Glomerular visceral epithelial cell (primary cell): ENCODE results near the gene CRHR1.
A peak's percentile ranks its signal among the peaks of the same experiment; 100 is the strongest.

Source experiments
- DNase-seq: peaks from one replicate; pipeline ENCODE4 v3.0.0-alpha.2; 2016; ENCODE audit errors: extremely low spot score

The CRHR1 gene

DNA sequence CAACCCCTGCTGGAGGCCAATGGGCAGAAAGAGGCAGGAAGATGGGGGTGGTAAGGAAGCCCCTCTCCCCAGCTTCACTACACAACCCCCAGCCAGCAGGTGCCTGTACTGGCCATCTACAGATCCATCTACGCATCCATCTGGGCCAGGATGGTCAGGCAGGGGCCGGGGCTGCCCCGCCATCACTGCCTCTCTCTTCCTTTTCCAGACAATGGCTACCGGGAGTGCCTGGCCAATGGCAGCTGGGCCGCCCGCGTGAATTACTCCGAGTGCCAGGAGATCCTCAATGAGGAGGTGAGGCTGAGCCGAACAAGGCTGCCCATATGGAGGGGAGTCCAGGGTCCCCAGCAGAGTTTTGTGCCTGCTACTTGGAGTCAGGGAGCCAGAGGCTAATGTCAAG lies 37.0 kb downstream of the CRHR1 start:
- DNase-seq = no peak

DNA sequence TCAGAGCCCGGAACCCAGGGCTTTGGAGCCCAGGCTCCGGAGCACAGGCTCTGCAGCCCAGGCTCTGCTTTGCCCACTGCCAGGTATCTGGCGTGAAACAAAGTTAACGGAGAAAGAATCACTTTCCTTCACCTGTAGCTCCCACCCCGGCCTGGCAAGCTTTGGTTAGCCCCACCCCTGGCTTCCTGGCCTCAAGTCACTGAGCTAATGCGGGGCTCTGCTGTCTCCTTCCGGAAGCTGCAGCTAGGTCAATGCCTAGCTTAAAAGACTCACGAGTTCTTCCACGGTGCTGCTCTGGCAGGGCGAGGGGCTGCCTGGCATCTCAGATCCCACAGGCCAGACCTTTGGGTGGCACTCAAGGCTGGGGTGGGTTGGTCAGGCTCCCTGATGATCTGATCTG lies 39.5 kb downstream of the CRHR1 start:
- no peak for DNase-seq

DNA sequence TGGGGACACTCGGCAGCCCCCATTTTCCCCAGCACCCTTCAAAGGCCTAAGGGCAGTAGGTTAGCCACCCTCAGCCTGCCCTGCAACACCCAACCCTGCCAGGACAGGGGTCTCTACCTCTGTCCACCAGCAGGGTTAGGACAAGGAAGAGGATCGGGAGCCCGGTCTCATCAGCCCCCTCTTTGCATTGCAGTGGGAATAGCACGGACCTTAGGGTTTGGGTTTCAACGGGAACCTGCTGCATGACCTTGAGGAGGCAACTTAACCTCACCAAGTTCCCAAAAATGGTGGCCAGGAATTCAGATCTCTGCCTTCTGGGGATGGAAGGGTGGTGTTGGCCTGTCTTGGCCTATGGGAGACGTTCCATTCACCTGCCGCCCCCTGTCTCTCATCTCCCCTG lies 40.4 kb downstream of the CRHR1 start:
- no peak for DNase-seq

DNA sequence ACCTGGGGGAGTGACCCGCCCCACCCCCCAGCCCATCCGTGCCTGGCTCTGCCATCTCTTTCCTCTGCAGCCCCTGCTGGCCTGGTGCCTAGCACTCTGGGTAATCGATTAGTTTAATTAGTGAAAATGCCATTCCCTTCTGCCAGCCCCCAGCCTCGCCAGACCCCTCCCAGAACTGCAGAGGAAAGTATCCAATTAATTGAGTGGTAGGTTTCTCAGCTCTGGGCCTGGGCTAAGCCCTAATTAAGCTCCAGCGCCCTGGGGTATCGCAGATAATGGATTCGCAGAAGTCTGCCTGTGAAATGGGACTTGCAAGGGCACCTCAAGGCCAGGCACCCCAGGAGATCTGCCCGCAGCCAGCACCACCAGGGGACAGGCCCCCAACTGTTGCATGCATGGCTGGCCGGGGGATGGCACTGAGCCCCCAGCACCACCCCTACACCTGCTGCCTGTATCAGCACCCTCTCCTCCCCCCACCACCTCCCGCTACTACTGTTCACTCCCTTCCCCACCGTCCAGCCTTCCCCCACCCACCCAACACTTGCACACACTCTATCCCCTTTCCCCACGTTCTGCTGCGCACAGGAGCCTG lies 40.9 kb downstream of the CRHR1 start:
- DNase-seq = no peak

DNA sequence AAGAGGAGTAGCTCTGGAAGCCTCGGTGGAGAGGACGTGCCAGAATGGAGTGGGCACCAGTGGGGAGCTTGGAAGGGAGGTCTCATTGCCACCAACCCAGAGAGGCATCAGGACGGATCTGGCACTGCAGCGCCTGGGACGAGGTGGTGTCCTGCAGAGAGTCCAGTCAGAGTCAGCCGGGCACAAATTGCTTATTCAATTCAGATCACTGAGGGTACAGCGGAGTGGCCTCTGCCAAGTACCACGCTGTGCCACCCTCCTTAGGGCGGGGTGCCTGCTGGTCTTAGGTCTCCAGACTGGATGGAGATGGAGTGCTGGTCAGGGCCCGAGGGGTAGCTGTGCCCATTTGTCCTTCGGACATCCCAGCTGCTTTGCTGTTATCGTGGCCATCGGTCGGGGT lies 41.7 kb downstream of the CRHR1 start:
- no peak for DNase-seq

DNA sequence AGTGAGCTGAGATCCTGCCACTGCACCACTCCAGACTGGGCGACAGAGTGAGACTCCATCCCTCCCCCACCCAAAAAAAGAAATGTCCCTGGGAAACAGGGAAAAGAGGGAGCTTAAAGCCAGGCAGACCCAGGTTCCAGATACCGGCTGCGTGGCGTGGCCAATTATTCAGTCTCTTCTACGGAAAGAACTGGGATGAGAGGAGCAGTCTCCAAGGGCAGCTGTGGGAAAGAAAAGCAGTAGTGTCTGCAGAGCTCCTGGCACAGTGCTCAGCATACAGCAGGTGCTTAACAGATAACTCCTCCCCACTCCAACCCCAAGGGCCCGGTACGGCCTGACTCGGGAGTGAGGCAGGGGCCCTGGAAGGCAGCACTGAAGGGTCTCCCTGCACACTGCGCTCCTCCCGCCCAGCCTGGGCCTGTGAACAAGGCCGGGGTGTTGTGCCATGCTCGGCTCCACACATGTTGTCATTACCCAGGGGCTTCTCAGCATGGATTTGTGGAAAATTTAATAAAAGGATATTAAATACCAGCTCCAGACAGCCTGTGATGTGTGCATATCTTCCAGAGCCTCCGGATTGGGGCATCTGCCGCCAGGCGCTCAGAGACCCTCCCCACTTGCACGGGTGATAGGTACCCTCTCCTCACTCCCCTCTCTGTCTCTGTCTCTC lies 42.9 kb downstream of the CRHR1 start:
- DNase-seq = no peak

DNA sequence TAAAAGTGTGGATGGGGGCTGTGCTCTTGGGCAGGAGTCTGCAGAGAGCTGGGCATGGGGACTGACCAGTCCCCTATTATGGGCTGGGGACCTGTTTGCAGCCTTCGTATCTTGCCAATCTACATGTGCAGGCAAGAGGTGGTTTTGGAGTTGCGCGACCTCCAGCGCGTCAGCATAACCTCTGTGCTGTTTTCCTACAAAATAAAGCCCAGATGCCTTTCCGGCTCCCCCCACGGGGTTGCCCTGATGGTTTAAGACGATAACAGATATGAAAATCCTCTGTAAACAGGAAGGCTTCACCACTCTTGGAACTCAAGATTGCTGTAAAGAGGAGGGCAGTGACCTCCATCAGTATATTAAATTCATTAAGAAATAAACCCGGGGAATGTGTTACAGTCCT lies 44.1 kb downstream of the CRHR1 start:
- no peak for DNase-seq

DNA sequence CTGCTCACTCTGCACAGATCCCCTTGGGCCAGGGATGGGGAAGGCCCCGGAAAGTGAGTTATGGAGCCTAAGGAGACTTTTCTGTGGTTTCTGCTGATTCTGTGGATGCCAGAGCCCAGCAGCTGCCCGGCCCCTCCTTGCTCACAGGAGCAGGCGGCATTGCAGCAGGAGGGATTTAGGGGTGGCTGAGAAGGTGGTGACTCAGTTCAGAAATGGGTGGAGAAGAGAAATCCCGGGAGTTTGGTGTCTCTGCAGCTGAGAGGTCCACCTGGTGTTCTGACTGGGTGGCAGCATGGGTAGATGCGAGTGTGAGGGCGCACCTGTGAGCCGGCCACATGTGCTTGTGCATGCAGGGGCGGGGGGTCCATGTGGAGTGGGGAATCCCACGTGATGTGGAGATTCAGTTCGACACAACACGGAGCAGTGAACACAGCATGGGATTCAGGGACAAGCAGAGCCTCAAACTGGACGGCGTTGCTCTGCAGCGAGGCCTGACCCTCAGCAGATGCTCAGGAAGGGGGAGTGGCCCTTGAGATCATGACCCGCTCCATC lies 44.5 kb downstream of the CRHR1 start:
- peak; percentile 24 for DNase-seq

DNA sequence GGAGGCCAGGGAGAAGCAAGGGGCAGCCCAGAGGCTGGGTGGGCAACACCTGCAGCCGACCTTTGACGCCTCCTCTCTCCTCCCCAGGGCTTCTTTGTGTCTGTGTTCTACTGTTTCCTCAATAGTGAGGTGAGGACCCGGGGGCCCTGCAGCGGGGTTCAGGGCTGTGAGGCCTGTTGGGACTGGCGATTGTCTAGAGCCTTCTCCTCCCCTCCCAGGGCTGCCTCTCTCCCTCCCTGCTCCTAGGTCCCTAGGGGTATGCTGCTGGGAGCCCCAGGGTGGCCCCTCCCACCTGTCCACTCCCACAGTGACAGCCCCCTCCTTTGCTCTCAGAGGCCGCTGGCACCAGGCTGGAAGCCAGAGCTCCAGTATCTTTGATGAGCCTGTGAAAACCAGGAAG lies 49.8 kb downstream of the CRHR1 start:
- no peak for DNase-seq

DNA sequence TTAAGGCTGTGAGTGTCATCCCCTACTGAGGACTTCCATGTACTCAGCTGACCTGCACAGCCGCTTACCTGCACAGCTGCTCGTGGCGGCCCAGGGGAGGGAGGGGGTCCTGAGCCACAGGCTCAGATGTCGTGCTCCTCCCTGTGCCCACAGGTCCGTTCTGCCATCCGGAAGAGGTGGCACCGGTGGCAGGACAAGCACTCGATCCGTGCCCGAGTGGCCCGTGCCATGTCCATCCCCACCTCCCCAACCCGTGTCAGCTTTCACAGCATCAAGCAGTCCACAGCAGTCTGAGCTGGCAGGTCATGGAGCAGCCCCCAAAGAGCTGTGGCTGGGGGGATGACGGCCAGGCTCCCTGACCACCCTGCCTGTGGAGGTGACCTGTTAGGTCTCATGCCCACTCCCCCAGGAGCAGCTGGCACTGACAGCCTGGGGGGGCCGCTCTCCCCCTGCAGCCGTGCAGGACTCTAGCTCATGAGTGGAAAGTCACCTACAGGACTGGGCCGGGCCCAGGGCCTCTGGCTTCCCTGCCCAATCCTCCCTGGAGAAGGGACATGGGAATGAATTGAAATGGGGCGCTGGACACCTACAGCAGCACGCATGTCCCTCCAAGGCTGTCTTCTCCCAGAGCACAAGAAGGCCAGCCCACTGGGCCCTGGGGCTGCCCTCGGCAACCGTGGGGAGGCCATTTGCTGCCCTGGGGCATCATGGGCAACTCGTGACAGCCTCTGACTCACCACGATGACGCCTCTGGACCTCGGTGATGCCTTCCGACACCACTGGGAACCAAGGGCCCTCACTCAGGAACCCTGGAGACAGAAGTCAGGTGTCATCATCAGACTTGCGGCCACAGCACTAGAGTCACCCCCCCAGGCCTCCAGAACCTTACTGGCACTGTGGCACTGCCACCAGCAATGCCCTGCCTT lies 50.6 kb downstream of the CRHR1 start:
- no peak for DNase-seq

DNA sequence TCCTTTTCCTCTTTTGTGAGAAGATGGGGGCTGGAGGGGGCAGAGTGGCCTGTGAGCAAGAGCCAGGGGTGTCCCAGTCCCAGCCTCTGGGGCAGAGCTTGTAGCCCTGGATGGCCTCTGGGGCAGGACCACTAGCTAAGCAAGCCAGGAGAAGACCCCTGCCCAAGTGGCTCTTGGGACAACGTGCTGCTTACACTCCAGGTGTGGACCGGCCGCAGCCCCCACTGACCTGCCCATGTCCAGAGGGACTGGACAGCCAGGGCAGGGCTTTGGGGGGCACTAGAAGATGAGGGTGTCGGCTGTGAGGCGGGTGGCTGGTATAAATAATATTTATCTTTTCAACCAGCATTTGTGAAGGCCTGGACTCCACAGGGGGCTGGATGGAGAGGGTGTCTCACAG lies 51.4 kb downstream of the CRHR1 start:
- DNase-seq = no peak

DNA sequence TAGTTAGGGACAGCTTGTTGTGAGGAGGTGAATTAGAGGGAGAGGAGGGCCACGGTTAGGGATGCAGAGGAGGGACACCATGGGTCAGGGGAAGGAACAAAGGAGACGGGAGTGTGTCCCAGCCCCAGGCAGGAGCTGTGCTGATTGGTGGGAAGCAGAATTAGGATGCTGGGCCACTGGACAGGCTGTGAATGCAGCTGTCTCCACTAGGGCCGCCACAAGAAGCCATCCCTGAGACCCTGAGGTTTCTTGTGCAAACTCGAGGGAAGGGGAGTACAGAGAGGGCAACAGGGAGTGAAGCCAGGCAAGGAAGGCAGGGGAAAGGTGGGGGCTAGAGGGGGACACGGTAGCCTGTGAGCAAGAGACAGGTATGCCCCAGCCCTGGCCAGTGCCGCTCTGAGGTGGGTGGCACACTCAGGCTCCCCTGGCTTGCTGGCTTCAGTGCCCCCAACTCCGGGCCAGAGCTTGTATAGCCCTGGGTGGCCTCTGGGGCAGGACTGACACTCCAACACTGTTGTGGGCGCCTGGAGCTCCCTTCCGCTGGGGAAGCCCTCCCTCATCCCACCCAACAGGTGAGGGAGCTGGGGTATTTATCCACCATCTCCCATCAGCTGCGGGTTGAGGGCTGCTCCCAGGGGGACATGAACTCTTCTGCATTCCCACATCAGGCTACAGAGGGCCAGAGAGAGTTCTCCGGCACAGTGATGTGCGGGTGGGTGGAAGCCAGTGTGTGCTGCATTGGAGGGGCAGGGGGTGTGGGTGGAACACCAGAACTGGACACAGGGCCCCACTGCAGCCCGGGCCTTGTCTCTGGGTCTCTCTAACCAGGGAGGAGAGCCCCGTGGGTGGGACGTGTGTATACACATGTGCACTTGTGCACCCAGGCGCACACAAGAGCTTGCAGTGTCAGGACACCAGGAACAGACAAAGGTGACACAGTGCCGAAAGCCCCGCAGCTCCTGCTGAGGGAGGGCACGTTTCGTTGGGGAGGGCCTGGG lies 52.2 kb downstream of the CRHR1 start:
- no peak for DNase-seq

DNA sequence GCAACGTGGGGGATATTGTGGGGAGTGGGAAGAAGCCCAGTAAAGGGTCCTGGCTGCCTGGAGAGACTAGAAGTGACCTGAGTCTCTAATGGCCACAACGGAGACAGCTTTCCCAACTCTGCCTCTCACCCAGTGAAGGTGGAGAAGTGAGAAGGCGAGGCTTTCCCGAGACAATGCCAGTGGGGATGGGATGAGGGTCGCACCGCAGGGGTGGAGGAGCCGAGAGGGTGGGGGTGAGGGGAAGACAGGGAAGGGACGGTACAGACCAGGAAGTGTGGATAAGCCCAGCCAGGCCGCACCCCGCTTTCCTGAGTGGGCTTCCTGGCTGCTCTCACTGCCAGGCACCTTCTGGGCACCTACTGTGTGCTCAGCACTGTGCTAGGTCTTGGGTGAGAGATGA lies 53.1 kb downstream of the CRHR1 start:
- DNase-seq = no peak

DNA sequence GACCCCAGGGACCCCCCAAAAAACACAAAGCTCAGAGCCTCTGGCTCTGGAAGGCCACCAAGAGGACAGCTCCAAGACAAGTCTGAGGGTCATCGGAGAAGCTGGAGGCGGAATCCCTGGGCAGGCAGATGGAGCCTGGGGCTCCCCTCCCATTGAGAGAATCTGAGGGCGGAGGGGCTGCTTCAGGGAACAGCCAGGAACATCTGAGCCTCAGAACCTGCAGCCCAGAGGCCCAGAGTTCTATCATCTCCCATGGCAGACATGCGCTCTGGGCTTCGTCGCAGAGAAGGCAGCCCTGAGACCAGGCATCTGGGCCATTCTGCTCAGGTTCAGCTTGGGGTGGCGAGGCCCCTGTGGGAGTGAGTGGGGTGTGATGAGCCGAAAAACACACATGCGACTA lies 53.5 kb downstream of the CRHR1 start:
- no peak for DNase-seq

DNA sequence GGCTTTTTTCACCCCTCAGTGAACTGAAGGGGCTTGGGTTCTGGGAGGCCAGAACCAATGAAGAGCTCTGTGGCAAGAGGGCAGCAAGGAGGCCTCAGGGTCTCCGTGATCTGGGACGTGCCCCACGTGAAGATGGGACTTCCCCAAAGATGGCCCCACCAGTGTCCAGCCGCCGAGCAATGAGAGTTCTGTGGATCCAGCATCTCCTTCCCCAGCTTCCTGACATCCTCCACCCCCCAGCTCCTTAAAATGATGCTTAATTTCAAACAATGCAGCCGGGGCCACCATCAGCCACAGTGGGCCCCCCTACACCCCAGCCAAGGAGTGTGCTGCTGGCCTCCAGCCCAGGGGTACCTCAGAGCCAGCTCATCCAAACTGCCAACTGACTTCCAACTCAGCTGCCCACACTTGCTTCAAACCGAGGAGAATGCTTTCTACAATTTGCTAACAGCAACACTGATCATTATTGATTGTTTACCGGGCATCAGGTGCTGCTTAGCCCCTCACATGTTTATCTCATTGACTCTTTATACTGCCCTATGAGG lies 54.7 kb downstream of the CRHR1 start:
- no peak for DNase-seq

DNA sequence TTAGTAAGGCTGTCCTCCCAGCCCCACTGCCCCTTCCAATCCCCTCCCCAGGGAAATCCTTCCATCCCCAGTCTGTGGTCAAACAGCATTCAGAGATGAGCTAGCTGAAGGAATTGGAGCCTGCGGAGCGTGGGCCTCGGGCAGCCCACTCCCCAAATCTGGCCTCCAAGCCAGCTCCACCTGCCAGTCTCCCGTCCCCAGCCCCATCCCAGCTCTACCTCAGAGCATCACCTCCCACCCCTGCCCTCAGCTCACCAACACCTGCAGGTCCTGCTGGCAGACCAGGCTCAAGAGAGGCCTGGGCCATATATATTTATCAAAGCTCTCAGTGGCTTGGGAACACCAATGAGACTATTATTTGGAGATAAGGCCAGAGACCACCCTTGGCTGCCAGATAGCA lies 55.3 kb downstream of the CRHR1 start:
- no peak for DNase-seq

DNA sequence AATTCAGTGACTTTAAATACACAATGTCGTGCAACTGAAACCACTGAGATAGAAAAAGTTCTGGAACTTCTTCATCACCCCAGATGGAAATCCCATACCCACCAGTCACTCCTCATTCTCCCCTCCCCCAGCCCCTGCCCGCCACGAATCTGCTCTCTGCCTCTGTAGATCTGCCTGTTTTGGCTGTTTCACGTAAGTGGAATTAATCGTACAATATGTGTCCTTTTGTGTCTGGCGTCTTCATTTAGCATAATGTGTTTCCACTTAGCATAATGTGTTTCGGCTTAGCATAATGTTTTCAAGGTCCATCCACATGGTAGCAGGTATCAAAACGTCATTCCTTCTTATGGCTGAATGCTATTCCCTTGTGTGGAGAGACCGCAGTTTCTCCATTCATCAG lies 57.1 kb downstream of the CRHR1 start:
- no peak for DNase-seq

DNA sequence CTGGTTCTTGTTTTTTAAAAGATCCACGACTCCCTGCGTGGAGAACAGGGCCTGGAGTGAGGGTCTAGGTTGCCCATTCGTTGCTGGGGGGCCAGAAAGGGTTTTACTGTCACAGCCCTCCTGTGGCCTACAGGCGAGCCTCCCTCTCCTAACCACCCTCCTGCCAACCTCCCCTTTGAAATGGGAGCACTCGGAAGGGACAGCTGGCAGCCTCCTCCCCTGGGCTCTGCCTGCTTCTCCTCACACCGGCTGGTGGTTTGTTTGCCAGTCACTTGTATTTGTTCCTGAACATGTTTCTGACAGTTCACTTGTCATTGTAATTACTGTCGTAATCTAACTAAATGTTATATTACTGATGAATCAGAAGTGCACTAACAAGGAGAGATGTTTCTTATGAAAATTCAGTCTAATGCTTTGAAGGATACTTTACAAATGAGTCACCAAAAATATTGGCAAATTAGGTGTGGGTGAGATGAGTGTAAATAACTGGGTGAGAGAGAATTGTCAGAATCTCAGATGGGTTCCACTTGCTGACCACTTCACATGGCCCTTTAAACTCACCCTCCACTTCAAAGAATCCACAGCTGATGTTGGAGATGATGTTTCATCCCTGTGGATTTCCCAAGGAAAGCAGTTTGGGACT lies 57.9 kb downstream of the CRHR1 start:
- no peak for DNase-seq

DNA sequence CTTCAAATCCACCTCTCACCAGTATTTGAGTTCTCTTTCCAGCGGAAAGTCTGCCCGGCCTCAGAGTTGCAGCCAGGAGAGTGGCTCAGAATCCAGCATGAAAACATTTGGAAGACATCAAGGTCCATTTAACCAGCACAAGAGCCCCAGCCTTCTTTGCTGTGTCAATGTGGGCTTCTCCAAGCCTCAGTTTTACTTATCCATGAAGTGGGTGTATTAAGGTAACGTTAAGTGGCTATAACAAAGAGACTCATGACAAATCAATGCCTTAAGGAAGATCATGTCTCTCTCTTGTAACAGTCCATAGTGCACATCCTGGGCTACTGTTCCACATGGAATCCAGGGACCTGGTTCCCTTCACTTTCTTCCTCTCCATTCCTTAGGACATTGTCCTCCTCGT lies 59.6 kb downstream of the CRHR1 start:
- no peak for DNase-seq

DNA sequence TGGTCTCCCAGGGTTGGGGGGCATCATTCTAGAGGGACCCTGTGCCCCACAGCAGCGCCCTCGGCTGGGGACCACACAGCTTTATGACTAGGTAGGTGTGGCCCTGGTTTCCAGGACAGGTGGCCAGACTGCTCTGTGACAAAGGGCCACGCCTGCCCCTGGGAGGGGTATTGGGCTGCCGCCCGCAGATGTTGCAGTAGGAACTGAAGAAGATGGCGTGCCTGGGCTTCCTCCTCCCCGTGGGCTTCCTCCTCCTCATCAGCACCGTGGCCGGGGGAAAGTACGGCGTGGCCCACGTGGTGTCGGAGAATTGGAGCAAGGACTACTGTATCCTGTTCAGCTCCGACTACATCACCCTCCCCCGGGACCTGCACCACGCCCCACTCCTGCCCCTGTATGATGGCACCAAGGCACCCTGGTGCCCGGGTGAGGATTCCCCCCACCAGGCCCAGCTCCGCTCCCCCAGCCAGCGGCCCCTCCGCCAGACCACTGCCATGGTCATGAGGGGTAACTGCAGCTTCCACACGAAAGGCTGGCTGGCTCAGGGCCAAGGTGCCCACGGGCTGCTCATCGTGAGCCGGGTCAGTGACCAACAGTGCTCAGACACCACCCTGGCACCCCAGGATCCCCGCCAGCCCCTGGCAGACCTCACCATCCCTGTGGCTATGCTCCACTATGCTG lies 60.7 kb downstream of the CRHR1 start, which contains the start of gene SPPL2C:
Gene SPPL2C, plus strand, starts transcription at position 187 of the 681 bp plus-strand sequence. Its CDS starts 26 bp downstream, at position 213.
- no peak for DNase-seq
